HL-60 (cell line): ENCODE results near the gene MAP2.

Experiments used
- DNase-seq, 2 experiments: peaks; one replicate each; pipeline ENCODE4 v3.0.0-alpha.2; 2010 to 2020; ENCODE audit warnings: low read depth in 1 of 2, low spot score in 1 of 2
- H3K27ac ChIP-seq: fragments of 250-450 bp; sonication (Bioruptor Pico); replicated peaks from 2 replicates; pipeline ENCODE4 v1.5.1; 2020; ENCODE audit warnings: mild to moderate bottlenecking, moderate library complexity
- H3K27me3 ChIP-seq: fragments of 250-450 bp; sonication (Bioruptor Pico); 2 replicates; pipeline ENCODE4 v1.5.1; 2021; ENCODE audit warnings: mild to moderate bottlenecking, moderate library complexity; ENCODE audit not compliant: insufficient read depth, poor library complexity, severe bottlenecking
- H3K4me3 ChIP-seq: replicated peaks from 2 replicates; pipeline ENCODE4 v1.5.1; 2011; ENCODE audit warnings: mild to moderate bottlenecking, control low read depth, low read length; ENCODE audit not compliant: insufficient read depth
- CTCF ChIP-seq: IDR thresholded peaks from one replicate; pipeline ENCODE4 v1.5.1; 2011; ENCODE audit warnings: low read length, control low read depth, inconsistent platforms; ENCODE audit not compliant: insufficient read depth
- GABPA ChIP-seq: IDR thresholded peaks from 2 replicates; pipeline ENCODE4 v1.6.1; 2012; ENCODE audit warnings: low read depth
- POLR2AphosphoS5 ChIP-seq: IDR thresholded peaks from 2 replicates; pipeline ENCODE4 v1.6.1; 2012; ENCODE audit warnings: low read depth
- SPI1 ChIP-seq: IDR thresholded peaks from 2 replicates; pipeline ENCODE4 v1.6.1; 2012; ENCODE audit warnings: low read depth, mild to moderate bottlenecking, borderline replicate concordance
- TF ChIP-seq, protein P1 (sequence below): IDR thresholded peaks from 2 replicates; pipeline ENCODE4 v1.6.1; 2012; ENCODE audit warnings: low read depth; ENCODE audit not compliant: insufficient replicate concordance

The MAP2 gene

DNA sequence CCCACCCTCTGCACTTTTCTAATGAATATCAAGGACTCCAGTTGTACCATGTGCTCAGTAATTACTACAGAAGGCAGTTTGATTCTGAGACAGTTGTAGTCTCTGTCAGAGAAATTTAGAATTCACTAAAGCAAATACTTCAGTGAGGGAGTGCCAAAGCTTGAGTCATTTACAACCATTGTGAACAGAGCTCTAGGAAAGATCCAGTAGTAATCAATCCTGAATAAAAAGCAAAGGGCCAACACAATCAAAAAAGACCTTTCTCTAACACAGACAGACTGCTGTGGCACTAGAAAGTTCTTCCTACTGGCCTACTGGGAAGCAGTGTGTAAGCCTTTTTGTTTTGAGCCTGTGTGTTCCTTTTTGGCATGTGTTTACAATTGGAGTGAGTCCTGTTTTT, 212.2 kb downstream of the MAP2 start:
- Histone ChIP-seq H3K27ac (no peak overlapping the region), H3K4me3 (no peak overlapping the region), H3K27me3 (no peaks in the 10 kb centered on the region)
- no peak for TF ChIP-seq GABPA
- TF ChIP-seq SPI1, result no peak
- TF ChIP-seq CTCF, result no peak
- no peak for TF ChIP-seq POLR2AphosphoS5
- TF ChIP-seq, protein P1, sequence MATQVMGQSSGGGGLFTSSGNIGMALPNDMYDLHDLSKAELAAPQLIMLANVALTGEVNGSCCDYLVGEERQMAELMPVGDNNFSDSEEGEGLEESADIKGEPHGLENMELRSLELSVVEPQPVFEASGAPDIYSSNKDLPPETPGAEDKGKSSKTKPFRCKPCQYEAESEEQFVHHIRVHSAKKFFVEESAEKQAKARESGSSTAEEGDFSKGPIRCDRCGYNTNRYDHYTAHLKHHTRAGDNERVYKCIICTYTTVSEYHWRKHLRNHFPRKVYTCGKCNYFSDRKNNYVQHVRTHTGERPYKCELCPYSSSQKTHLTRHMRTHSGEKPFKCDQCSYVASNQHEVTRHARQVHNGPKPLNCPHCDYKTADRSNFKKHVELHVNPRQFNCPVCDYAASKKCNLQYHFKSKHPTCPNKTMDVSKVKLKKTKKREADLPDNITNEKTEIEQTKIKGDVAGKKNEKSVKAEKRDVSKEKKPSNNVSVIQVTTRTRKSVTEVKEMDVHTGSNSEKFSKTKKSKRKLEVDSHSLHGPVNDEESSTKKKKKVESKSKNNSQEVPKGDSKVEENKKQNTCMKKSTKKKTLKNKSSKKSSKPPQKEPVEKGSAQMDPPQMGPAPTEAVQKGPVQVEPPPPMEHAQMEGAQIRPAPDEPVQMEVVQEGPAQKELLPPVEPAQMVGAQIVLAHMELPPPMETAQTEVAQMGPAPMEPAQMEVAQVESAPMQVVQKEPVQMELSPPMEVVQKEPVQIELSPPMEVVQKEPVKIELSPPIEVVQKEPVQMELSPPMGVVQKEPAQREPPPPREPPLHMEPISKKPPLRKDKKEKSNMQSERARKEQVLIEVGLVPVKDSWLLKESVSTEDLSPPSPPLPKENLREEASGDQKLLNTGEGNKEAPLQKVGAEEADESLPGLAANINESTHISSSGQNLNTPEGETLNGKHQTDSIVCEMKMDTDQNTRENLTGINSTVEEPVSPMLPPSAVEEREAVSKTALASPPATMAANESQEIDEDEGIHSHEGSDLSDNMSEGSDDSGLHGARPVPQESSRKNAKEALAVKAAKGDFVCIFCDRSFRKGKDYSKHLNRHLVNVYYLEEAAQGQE, result no peak
- DNase-seq, result no peak

GRCh38 chr2:209637293-209637692, 213.4 kb downstream of the MAP2 start:
- no peaks in the 10 kb centered on the region for H3K27me3 ChIP-seq
- TF ChIP-seq CTCF, result no peak
- TF ChIP-seq SPI1, result no peak
- DNase-seq, result no peak
- no peak overlapping the region for H3K4me3 ChIP-seq
- H3K27ac ChIP-seq, result no peak overlapping the region

DNA sequence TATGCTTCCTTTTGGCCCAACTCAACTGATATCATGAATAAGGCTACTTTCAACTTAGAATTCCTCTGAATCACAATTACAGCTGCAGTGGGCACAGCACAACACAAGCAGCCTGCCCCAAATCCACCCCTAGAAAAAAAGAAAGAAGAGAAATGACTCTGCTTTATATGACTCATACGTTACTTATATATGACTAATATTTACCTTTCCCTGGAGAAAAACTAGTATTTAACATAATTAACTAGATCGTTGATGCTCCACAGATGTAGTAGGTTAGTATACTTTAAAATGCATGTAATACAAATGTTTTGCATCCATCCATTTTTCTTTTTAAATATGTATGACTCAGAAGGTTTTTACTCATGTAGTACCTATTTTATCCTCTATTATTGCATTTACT, 214.5 kb downstream of the MAP2 start:
- no peak overlapping the region for H3K27ac ChIP-seq
- H3K4me3 ChIP-seq, result no peak overlapping the region
- H3K27me3 ChIP-seq, result no peaks in the 10 kb centered on the region
- DNase-seq, result no peak
- TF ChIP-seq GABPA (no peak), CTCF (no peak), SPI1 (no peak), POLR2AphosphoS5 (no peak)
- TF ChIP-seq, protein P1, result no peak

- DNase-seq, result no peak
- no peak for TF ChIP-seq GABPA
- TF ChIP-seq POLR2AphosphoS5, result no peak
- TF ChIP-seq, protein P1, result no peak
- no peak for TF ChIP-seq SPI1
- no peak for TF ChIP-seq CTCF
- Histone ChIP-seq H3K4me3 (no peak overlapping the region), H3K27ac (no peak overlapping the region), H3K27me3 (no peaks in the 10 kb centered on the region)
Measured at GRCh38 chr2:209640358-209640757, 216.5 kb downstream of the MAP2 start.
